IMR-90 (cell line): Measurements from ENCODE around the gene TIAM2. TPM values are rescaled to one million over a fixed set of nuclear protein-coding genes. Genes with fewer than 3 reads are reported as not detected.

Experiments
- ATAC-seq: fragments of 200-7000 bp; cut with Tn5 transposase; 2 replicates; pipeline ENCODE4 v1.9.1; 2020; ENCODE audit warnings: low read depth, mild to moderate bottlenecking, moderate library complexity
- BruUV-seq: library from RNA; stranded (reverse); fragments of 400-500 nt; replicated peaks from 2 replicates; lab custom pipeline; 2021; lab: Mats Ljungman, UMichigan
- CTCF ChIA-PET: fragments of 300-600 bp; formaldehyde crosslinking; extraction: SDS; loops from one replicate; lab custom pipeline; 2021; ENCODE audit warnings: antibody characterized with exemption; lab: Yijun Ruan, JAX
- POLR2A ChIA-PET: fragments of 300-600 bp; sonication (Branson Sonifier 250); formaldehyde crosslinking; loops from one replicate; lab custom pipeline; 2022; ENCODE audit warnings: antibody characterized with exemption; ENCODE audit not compliant: unreplicated experiment; lab: Charles Lee
- DNase-seq: peaks from one replicate; pipeline ENCODE4 v3.0.0; 2013
- H2AFZ ChIP-seq: replicated peaks from 2 replicates; pipeline ENCODE3; 2013; ENCODE audit warnings: low read length, mild to moderate bottlenecking; ENCODE audit not compliant: poor library complexity
- H2AK5ac ChIP-seq: 2 replicates; pipeline ENCODE4 v1.6.1; 2013; ENCODE audit warnings: low read depth, low read length, inconsistent platforms
- H2AK9ac ChIP-seq: replicated peaks from 2 replicates; pipeline ENCODE3; 2013; ENCODE audit warnings: mild to moderate bottlenecking, low read depth, low read length, moderate library complexity; ENCODE audit not compliant: poor library complexity
- H2BK120ac ChIP-seq: 2 replicates; pipeline ENCODE4 v1.6.1; 2013; ENCODE audit warnings: low read depth, low read length, inconsistent platforms
- H2BK15ac ChIP-seq: 3 replicates; pipeline ENCODE4 v1.6.1; 2013; ENCODE audit warnings: low read depth, low read length, inconsistent platforms
- H2BK20ac ChIP-seq: 2 replicates; pipeline ENCODE4 v1.6.1; 2013; ENCODE audit warnings: low read depth, mild to moderate bottlenecking, inconsistent platforms, low read length, moderate library complexity
- H2BK5ac ChIP-seq: 2 replicates; pipeline ENCODE4 v1.6.1; 2013; ENCODE audit warnings: mild to moderate bottlenecking, low read depth, low read length, inconsistent platforms; ENCODE audit not compliant: poor library complexity, severe bottlenecking
- H3K14ac ChIP-seq: replicated peaks from 2 replicates; pipeline ENCODE4 v1.6.1; 2013; ENCODE audit warnings: low read depth, low read length, inconsistent platforms
- H3K18ac ChIP-seq: 2 replicates; pipeline ENCODE4 v1.6.1; 2013; ENCODE audit warnings: low read depth, low read length, control low read depth
- H3K23ac ChIP-seq: 2 replicates; pipeline ENCODE4 v1.6.1; 2013; ENCODE audit warnings: low read depth, low read length, inconsistent platforms
- H3K27ac ChIP-seq: 2 replicates; pipeline ENCODE4 v1.5.1; 2013; ENCODE audit warnings: mild to moderate bottlenecking, control low read depth, low read length; ENCODE audit not compliant: insufficient read depth
- H3K27me3 ChIP-seq: 2 replicates; pipeline ENCODE4 v1.6.1; 2013; ENCODE audit warnings: low read length; ENCODE audit not compliant: control insufficient read depth, insufficient read depth
- H3K36me3 ChIP-seq: 2 replicates; pipeline ENCODE4 v1.6.1; 2013; ENCODE audit warnings: low read length, mixed read lengths; ENCODE audit not compliant: control insufficient read depth, insufficient read depth
- H3K4ac ChIP-seq: 2 replicates; pipeline ENCODE4 v1.6.1; 2013; ENCODE audit warnings: low read depth, low read length, inconsistent platforms
- H3K4me1 ChIP-seq: 2 replicates; pipeline ENCODE4 v1.6.1; 2013; ENCODE audit warnings: low read length, mixed read lengths; ENCODE audit not compliant: control insufficient read depth, insufficient read depth
- H3K4me2 ChIP-seq: 2 replicates; pipeline ENCODE4 v1.6.1; 2013; ENCODE audit warnings: low read depth, mild to moderate bottlenecking, control low read depth, low read length, moderate library complexity
- H3K4me3 ChIP-seq: 2 replicates; pipeline ENCODE4 v1.5.1; 2013; ENCODE audit warnings: low read depth, mild to moderate bottlenecking, control low read depth, low read length, moderate library complexity; ENCODE audit not compliant: insufficient read depth
- H3K56ac ChIP-seq: 2 replicates; pipeline ENCODE4 v1.6.1; 2013; ENCODE audit warnings: low read length, inconsistent platforms; ENCODE audit not compliant: insufficient read depth; ENCODE audit errors: extremely low read depth
- H3K79me1 ChIP-seq, 2 experiments: 2 replicates each; pipeline ENCODE4 v1.6.1; 2013; ENCODE audit warnings: low read length in 2 of 2, inconsistent platforms in 1 of 2, low read depth in 1 of 2
- H3K9ac ChIP-seq: 2 replicates; pipeline ENCODE4 v1.6.1; 2013; ENCODE audit warnings: low read depth, low read length, control low read depth
- H3K9me1 ChIP-seq: 2 replicates; pipeline ENCODE4 v1.6.1; 2013; ENCODE audit warnings: low read length, inconsistent platforms; ENCODE audit not compliant: insufficient read depth
- H3K9me3 ChIP-seq: 2 replicates; pipeline ENCODE4 v1.6.1; 2013; ENCODE audit warnings: low read length; ENCODE audit not compliant: control insufficient read depth, insufficient read depth
- H4K20me1 ChIP-seq: 2 replicates; pipeline ENCODE4 v1.6.1; 2013; ENCODE audit warnings: low read length, inconsistent platforms; ENCODE audit not compliant: insufficient read depth
- H4K5ac ChIP-seq: 2 replicates; pipeline ENCODE4 v1.6.1; 2013; ENCODE audit warnings: mild to moderate bottlenecking, low read depth, low read length, control low read depth
- H4K8ac ChIP-seq, 2 experiments: 2 replicates each; pipeline ENCODE4 v1.6.1; 2013; ENCODE audit warnings: low read depth in 2 of 2, low read length in 2 of 2, control low read depth in 1 of 2, inconsistent platforms in 1 of 2
- H4K91ac ChIP-seq: 2 replicates; pipeline ENCODE4 v1.6.1; 2013; ENCODE audit warnings: low read depth, low read length, inconsistent platforms; ENCODE audit not compliant: insufficient read depth
- BHLHE40 ChIP-seq: fragments of 150-350 bp; IDR thresholded peaks from 2 replicates; pipeline ENCODE4 v1.6.1; 2016; ENCODE audit warnings: mild to moderate bottlenecking, low read depth, low read length
- CEBPB ChIP-seq: IDR thresholded peaks from 2 replicates; pipeline ENCODE4 v1.6.1; 2012; ENCODE audit warnings: low read depth, low read length, improper control_type of control experiment
- CHD1 ChIP-seq: IDR thresholded peaks from 2 replicates; pipeline ENCODE4 v1.6.1; 2012; ENCODE audit warnings: low read depth, low read length, improper control_type of control experiment
- MAFK ChIP-seq: IDR thresholded peaks from 2 replicates; pipeline ENCODE4 v1.6.1; 2012; ENCODE audit warnings: low read depth, low read length, improper control_type of control experiment
- MXI1 ChIP-seq: IDR thresholded peaks from 2 replicates; pipeline ENCODE4 v1.6.1; 2012; ENCODE audit warnings: low read depth, mild to moderate bottlenecking, low read length, moderate library complexity, borderline replicate concordance
- NFE2L2 ChIP-seq: fragments of 150-350 bp; IDR thresholded peaks from 2 replicates; pipeline ENCODE4 v1.6.1; 2016; ENCODE audit warnings: low read depth, mild to moderate bottlenecking, low read length
- POLR2A ChIP-seq: IDR thresholded peaks from 2 replicates; pipeline ENCODE4 v1.6.1; 2012; ENCODE audit warnings: mild to moderate bottlenecking, low read depth, low read length
- RAD21 ChIP-seq: IDR thresholded peaks from 2 replicates; pipeline ENCODE4 v1.6.1; 2012; ENCODE audit warnings: low read length, improper control_type of control experiment
- RCOR1 ChIP-seq: IDR thresholded peaks from 2 replicates; pipeline ENCODE4 v1.6.1; 2012; ENCODE audit warnings: mild to moderate bottlenecking, low read length, improper control_type of control experiment; ENCODE audit not compliant: insufficient replicate concordance
- RFX5 ChIP-seq: IDR thresholded peaks from 2 replicates; pipeline ENCODE4 v1.8.0; 2012; ENCODE audit warnings: low read depth, mild to moderate bottlenecking, low read length, moderate library complexity
- SMC3 ChIP-seq: fragments of 150-350 bp; IDR thresholded peaks from 2 replicates; pipeline ENCODE4 v1.6.1; 2016; ENCODE audit warnings: low read depth, mild to moderate bottlenecking, antibody characterized with exemption, low read length, moderate library complexity
- WGBS, 2 experiments: methylation state at CpG; one replicate each; pipeline versions ENCODE4 v1.1.5 to v1.1.7; 2013; ENCODE audit warnings: missing lambda C conversion rate in 2 of 2; ENCODE audit not compliant: insufficient read length in 1 of 2; ENCODE audit errors: extremely low coverage in 2 of 2; 5-methylcytosine and 5-hydroxymethylcytosine counted together
- dilution Hi-C: fragments of 300-500 bp; cut with HindIII; formaldehyde crosslinking; loops from one replicate; pipeline ENCODE4 v1.14.3; 2018; ENCODE audit warnings: low sequenced_read_pairs; ENCODE audit not compliant: unreplicated experiment
- in situ Hi-C: fragments of 300-500 bp; cut with MboI; formaldehyde crosslinking; loops from 3 replicates; pipeline ENCODE4 v1.14.3; 2019; ENCODE audit warnings: low sequenced_read_pairs, inconsistent platforms, mixed read lengths
- intact Hi-C: fragments of 100-400 bp; cut with micrococcal nuclease; formaldehyde crosslinking; loops from 2 replicates; pipeline ENCODE4 v1.10.0; 2022
- polyA plus RNA-seq, 3 experiments: library from polyadenylated mRNA; depleted of rRNA; stranded (reverse); fragments of >200 nt; gene quantifications; 2 replicates each; pipeline ENCODE4 v1.2.3, GENCODE V29; 2012; ENCODE audit warnings: low replicate concordance in 1 of 3
- total RNA-seq: library from RNA; depleted of rRNA; stranded (reverse); fragments of >200 nt; gene quantifications from 2 replicates; pipeline ENCODE4 v1.2.3, GENCODE V29; 2012
- TF ChIP-seq, protein P1 (sequence below): conservative IDR thresholded peaks from 2 replicates; pipeline ENCODE4 v1.5.1; 2012; ENCODE audit warnings: mild to moderate bottlenecking, low read depth, low read length, improper control_type of control experiment
- TF ChIP-seq, protein P2 (sequence below): fragments of 150-350 bp; IDR thresholded peaks from 2 replicates; pipeline ENCODE4 v1.6.1; 2017; ENCODE audit warnings: mild to moderate bottlenecking, antibody characterized with exemption, low read length, low read depth

TIAM2 gene
- total and polyA plus RNA-seq, 2 of the 4 experiments (the other 2 are of a cell fraction): 3.1 to 4.7 TPM

DNA sequence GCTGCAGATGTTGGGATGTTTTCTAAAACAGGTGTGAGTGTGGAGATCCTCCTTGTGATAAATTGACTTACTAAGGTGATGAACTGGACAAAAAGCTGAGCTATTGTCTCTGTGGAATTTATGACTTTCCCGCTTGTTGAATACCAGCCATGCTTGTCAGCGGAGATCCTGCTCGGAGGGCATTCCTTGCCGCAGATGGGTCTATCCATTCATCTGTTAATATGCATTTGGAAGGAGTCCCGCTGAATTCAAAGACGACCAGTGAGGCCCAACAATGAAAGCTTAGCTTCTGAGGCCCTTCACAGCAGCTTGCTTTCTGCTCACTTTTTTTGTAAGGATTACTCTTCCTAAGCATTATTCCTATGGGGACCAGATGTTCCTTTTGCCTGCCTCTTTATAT, 124.9 kb downstream of the TIAM2 start:
- H3K4me2 ChIP-seq: no peak overlapping the region
- intact Hi-C loops: no loop called here
- H3K9ac ChIP-seq: no peak overlapping the region

More for the DNA sequence above, 124.9 kb downstream of the TIAM2 start:
- BruUV-seq: no TSS peak
- no peak overlapping the region for H3K23ac ChIP-seq
- ChIA-PET POLR2A (no interaction called here), CTCF (no interaction called here)
- in situ Hi-C loops (no loop called here), dilution Hi-C loops (no loop called here)
- no peak overlapping the region for H4K91ac ChIP-seq
- H2AK9ac ChIP-seq: no peak overlapping the region
- H3K4me1 ChIP-seq: peaks cover 11% of the 10 kb centered on the region
- H4K8ac ChIP-seq: no peak overlapping the region
- H3K27ac ChIP-seq: no peak overlapping the region
- H2BK20ac ChIP-seq: no peak overlapping the region
- H2AFZ ChIP-seq: no peak overlapping the region
- H2AK5ac ChIP-seq: no peak overlapping the region; the same call in 1 of the 2 replicates
- 0 out of 2 replicates have a peak, but pooled peaks cover 3% of the 10 kb centered on the region for H3K9me3 ChIP-seq
- H4K20me1 ChIP-seq: no peaks in the 10 kb centered on the region
- H3K4ac ChIP-seq: no peak overlapping the region
- no peak overlapping the region for H3K14ac ChIP-seq
- no peak overlapping the region for H4K5ac ChIP-seq
- H3K79me1 ChIP-seq: peaks cover 0 to 12% of the 10 kb centered on the region in 2 experiments; a peak in 2 of 4 replicates
- no peaks in the 10 kb centered on the region for H3K36me3 ChIP-seq
- DNase-seq: no peak
- H2BK15ac ChIP-seq: no peak overlapping the region; the same call in 2 of the 3 replicates
- no peak overlapping the region for H2BK120ac ChIP-seq
- 44% methylated on average over 4 of the region's 6 CpGs; no CpG with 5 or more reads in 1 of the 2 experiments for WGBS, 2 experiments
- H3K18ac ChIP-seq: no peak overlapping the region
- H3K9me1 ChIP-seq: peaks cover 6% of the 10 kb centered on the region
- H3K56ac ChIP-seq: no peak overlapping the region
- no peak for ATAC-seq
- no peaks in the 10 kb centered on the region for H3K27me3 ChIP-seq
- no peak overlapping the region for H2BK5ac ChIP-seq
- TF ChIP-seq RAD21 (no peak), POLR2A (no peak), RFX5 (no peak), MXI1 (no peak), CHD1 (no peak), RCOR1 (no peak), BHLHE40 (no peak), CEBPB (no peak), MAFK (no peak), SMC3 (no peak), NFE2L2 (no peak)
- TF ChIP-seq, protein P1, sequence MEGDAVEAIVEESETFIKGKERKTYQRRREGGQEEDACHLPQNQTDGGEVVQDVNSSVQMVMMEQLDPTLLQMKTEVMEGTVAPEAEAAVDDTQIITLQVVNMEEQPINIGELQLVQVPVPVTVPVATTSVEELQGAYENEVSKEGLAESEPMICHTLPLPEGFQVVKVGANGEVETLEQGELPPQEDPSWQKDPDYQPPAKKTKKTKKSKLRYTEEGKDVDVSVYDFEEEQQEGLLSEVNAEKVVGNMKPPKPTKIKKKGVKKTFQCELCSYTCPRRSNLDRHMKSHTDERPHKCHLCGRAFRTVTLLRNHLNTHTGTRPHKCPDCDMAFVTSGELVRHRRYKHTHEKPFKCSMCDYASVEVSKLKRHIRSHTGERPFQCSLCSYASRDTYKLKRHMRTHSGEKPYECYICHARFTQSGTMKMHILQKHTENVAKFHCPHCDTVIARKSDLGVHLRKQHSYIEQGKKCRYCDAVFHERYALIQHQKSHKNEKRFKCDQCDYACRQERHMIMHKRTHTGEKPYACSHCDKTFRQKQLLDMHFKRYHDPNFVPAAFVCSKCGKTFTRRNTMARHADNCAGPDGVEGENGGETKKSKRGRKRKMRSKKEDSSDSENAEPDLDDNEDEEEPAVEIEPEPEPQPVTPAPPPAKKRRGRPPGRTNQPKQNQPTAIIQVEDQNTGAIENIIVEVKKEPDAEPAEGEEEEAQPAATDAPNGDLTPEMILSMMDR: no peak
- TF ChIP-seq, protein P2, sequence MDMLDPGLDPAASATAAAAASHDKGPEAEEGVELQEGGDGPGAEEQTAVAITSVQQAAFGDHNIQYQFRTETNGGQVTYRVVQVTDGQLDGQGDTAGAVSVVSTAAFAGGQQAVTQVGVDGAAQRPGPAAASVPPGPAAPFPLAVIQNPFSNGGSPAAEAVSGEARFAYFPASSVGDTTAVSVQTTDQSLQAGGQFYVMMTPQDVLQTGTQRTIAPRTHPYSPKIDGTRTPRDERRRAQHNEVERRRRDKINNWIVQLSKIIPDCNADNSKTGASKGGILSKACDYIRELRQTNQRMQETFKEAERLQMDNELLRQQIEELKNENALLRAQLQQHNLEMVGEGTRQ: no peak
- H3K4me3 ChIP-seq: no peak overlapping the region
